Activated T-helper 1 cell treated with anti-CD3 and anti-CD28 coated beads, Interleukin-2, amount 50 U/mL, for 16 hours (primary cell): ENCODE results near the gene GCLC.
"Not testable (repeated sequence)": the region's sequence is repeated elsewhere in the genome, so short reads cannot be mapped to it uniquely, and the experiment has no call there.

Source experiments
- DNase-seq, 2 donors: peaks; one replicate each; pipeline ENCODE4 v3.0.0-alpha.2; 2020; ENCODE audit warnings: low read depth in 1 of 2, low spot score in 1 of 2

Gene GCLC

GRCh38 chr6:53544470-53545308 lies at the start of gene GCLC:
GCLC (minus strand) TSS chr6:53545101; CDS start chr6:53544645, 456 bp downstream.
- DNase-seq = peak; percentile 73 to 82

DNA sequence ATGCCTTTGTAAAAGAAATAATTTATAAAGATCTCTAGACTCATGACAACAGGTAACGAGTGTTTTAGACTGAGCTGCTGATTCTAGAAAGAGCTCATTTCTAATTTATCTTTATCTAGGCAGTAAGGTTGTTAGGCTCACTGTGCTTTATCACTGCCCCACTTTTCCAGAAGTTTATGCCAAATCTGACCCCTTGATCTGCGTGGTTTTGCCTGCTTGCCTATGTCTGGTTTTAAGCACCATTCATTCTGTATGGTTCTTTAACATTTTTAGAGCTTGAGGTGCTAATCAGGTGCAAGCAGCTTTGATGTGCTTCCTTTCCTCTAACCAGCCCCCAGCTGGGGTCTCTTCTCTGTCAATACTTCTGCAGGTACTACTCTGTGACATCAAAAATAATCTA lies 49.7 kb upstream of the GCLC start:
- no peak for DNase-seq

DNA sequence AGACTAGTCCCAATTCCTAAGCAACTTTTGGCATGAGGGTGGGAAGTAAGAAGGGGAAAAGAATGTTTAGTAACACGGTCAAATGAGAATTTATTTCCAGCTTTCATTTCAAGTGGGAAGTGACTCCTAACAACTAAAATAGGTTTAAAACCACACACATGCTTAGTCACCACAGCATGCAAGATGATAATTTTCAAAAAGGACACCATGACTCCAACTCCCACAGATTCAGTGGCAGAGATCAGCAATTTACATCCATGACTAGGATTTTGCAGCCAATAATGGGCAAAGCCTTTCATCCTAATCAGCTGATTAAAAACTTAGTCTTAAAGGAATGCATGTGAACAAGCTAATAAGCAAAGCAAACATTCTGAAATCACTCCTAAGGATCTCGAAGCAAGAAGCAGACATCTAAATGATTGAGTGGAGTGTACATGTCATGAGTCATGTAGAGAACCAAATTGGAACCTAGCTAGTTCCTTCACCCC lies 48.1 kb upstream of the GCLC start:
- DNase-seq = no peak

GRCh38 chr6:53591873-53592272 lies 47.0 kb upstream of the GCLC start:
- DNase-seq = no peak

DNA sequence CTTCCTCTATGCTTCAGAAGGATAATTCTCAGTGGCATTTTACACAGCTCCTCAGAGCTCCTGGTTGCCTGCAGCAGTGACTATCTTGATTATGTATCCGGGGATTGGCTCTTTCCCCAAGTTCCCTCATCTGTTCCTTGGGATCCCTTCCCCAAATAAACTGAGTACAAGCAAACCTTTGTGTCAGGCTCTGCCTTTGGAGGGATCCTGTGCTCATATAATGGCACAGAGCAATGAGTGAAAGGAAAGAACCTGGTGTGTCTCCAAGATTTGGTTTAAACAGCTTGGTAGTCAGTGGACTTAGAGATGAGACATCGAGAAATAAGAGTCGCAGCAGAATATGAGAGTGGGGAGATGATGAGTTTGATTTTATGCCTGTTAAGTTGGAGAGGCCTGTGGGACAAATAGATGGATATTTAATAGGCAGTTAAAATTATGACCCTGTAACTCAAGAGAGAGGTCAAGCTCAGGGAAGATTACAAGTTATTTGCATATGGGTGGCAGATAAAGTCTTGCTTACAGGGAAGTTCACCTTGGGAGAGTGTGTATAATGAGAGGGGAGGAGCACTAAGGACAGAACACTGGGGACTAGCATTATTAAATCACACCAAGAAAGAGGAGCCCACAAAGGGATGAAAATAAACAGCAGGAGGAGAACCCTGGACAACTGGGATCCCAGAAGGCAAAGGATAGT lies 44.1 kb upstream of the GCLC start:
- DNase-seq = no peak

DNA sequence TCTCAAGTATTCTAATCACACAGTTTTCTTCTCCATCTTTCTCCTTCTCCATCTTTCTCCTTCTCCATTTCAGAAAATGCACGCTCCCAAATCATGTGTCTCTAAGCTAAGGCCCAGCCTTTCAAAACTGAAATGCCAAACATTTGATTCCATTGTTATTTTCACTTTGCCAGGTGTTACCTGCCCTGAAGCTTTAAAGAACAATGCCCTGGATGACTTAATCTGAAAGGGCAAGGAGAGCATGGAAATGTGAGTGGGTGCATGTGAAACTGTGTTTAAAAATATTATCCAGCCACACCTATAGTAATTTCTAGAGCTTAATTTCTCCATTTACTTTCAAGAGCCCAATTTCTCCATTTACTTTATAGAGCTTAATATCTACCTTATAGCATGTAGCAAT lies 42.4 kb upstream of the GCLC start:
- DNase-seq = no peak

GRCh38 chr6:53585208-53585900 lies 40.5 kb upstream of the GCLC start:
- no peak for DNase-seq

DNA sequence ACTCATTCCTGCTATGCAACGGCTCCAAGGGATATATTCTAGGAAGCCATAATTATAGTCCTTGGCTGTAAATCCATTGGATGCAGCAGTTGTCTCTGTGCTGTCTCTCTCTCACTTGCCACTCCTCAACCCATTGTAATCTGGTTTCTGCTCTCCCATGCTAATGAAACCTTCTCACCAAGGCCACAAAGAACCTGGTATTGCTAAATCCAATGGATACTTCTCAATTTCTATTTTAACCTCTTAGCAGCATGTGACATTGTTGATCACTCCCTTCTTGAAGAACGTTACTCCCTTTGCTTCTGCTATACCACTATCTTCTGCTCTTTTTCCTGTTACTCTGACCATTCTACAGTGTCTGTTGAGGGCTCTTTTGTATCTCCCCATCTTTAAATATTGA lies 39.8 kb upstream of the GCLC start:
- no peak for DNase-seq

- no peak for DNase-seq
Observed at GRCh38 chr6:53583451-53583850, 38.5 kb upstream of the GCLC start.

GRCh38 chr6:53582963-53583362 lies 38.1 kb upstream of the GCLC start:
- no peak for DNase-seq

- DNase-seq = no peak
Observed at GRCh38 chr6:53581856-53582255, 37.0 kb upstream of the GCLC start.

GRCh38 chr6:53581173-53581773 lies 36.4 kb upstream of the GCLC start:
- no peak for DNase-seq

GRCh38 chr6:53579338-53579737 lies 34.4 kb upstream of the GCLC start:
- DNase-seq = peak in 1 of 2 donors; percentile 3

GRCh38 chr6:53578371-53578770 lies 33.5 kb upstream of the GCLC start:
- no peak for DNase-seq

GRCh38 chr6:53573299-53573698 lies 28.4 kb upstream of the GCLC start:
- DNase-seq = no peak

GRCh38 chr6:53572379-53572778 lies 27.5 kb upstream of the GCLC start:
- not testable (repeated sequence) for DNase-seq

DNA sequence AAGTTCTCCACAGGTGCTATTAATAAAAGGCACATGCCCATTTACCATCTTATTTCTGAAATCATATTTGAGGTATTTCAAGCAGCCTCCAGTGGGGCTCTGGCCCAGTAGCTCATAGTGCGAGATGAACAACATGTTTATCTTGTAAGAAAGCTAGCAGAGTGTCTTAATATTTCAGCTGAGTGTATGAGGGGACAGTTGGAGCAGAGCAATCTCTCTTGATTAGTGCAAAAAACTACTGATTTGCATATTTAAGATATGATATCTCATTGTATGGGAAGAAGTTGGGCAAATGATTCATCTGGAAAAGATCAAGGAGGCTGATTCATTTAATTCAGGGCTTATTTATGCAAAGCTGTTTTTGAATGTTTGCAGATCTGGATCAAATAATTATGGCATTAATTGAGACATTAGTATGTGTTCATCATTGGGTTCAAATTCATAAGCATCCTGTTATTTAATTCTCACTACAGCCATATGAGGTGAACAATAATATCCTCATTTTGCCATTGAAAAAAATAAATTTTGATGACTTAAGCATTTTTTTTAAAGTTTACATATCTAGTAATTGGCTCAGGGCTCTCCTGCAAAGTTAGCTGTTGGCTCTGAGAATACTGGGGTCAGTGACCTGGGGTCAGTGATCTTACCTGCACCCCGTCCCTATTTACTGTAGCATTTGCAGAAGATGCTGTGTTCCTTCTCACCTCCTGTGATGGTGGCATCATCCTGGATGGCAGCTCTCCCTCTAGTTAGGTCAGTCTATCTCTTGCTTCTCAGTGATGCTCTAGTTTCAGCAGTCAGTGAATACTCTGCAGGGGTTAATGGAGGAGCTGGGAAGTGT lies 24.1 kb upstream of the GCLC start:
- DNase-seq = no peak

- DNase-seq = no peak
Observed at GRCh38 chr6:53567701-53568100, 22.8 kb upstream of the GCLC start.

DNA sequence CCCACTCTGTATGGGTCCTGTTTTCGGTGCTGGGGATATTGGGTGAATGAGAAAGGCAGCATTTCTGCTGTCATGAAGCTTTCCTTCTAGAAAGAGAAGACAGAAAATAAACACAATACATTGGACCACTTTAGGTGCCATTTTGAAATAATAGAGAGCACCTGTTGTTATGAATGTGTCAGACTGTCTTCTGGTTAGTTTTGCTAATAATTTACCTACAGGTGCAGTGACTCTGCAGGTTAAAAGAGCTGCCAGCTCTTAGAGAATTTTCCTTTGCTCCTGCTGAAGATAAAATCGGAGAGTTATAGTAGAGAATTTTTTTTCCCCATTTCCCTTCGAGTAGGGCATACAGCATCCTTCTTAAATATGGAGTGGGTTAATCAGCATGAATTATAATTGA lies 21.9 kb upstream of the GCLC start:
- no peak for DNase-seq

GRCh38 chr6:53565886-53566285 lies 21.0 kb upstream of the GCLC start:
- DNase-seq = no peak
